ENCODE data around the gene SPATA20. TPM values are rescaled to one million over a fixed set of nuclear protein-coding genes. Genes with fewer than 3 reads are reported as not detected.

SPATA20 gene
- total RNA-seq, 1 experiment from 2014 or later: 24.6 TPM

GRCh38 chr17:50550661-50551432 lies 3.9 kb downstream of the SPATA20 start (continued):
- TF ChIP-seq USF2 (CRISPR knock-in tag; IDR thresholded peaks at IDR 0.05): peak; percentile 96
- TF ChIP-seq ETV6 (CRISPR knock-in tag; IDR thresholded peaks at IDR 0.05): peak; percentile 69; the same call in 1 of the 2 replicates
- TF ChIP-seq ZNF121 (CRISPR knock-in tag; IDR thresholded peaks at IDR 0.05): peak; percentile 64; the same call in 1 of the 2 replicates
- TF ChIP-seq AFF4 (CRISPR knock-in tag; IDR thresholded peaks at IDR 0.05; ENCODE audit: borderline replicate concordance): no peak
- TF ChIP-seq TEAD4 (CRISPR knock-in tag; IDR thresholded peaks at IDR 0.05): no peak
- TF ChIP-seq NR2C2 (CRISPR knock-in tag; IDR thresholded peaks at IDR 0.05): no peak
- TF ChIP-seq E2F5 (CRISPR knock-in tag; IDR thresholded peaks at IDR 0.05): peak; percentile 57; the same call in 1 of the 2 replicates
- peak; percentile 96 for TF ChIP-seq USF1 (CRISPR knock-in tag; IDR thresholded peaks at IDR 0.05)
- TF ChIP-seq ZNF138 (CRISPR knock-in tag; conservative IDR thresholded peaks at IDR 0.05): no peak
- TF ChIP-seq FOXK1 (CRISPR knock-in tag; IDR thresholded peaks at IDR 0.05): 0 out of 2 replicates have a peak, but pooled peaks have one; percentile 34
- no peak for TF ChIP-seq PREB (CRISPR knock-in tag; IDR thresholded peaks at IDR 0.05; ENCODE audit: borderline replicate concordance)
- no peak for TF ChIP-seq IRF2 (CRISPR knock-in tag; IDR thresholded peaks at IDR 0.05; ENCODE audit: borderline replicate concordance, low read depth)
- no peak for TF ChIP-seq ZMAT4 (CRISPR knock-in tag; IDR thresholded peaks at IDR 0.05)
- TF ChIP-seq E2F4 (CRISPR knock-in tag; IDR thresholded peaks at IDR 0.05; ENCODE audit: borderline replicate concordance, low read depth): no peak
- TF ChIP-seq CREB1 (CRISPR knock-in tag; IDR thresholded peaks at IDR 0.05): no peak
- peak; percentile 76; the same call in 1 of the 2 replicates for TF ChIP-seq HMGXB4 (CRISPR knock-in tag; IDR thresholded peaks at IDR 0.05)
- TF ChIP-seq CDX4 (CRISPR knock-in tag; IDR thresholded peaks at IDR 0.05; ENCODE audit: borderline replicate concordance): no peak
- TF ChIP-seq GABPB1 (CRISPR knock-in tag; IDR thresholded peaks at IDR 0.05): no peak
- TF ChIP-seq MAX (CRISPR knock-in tag; IDR thresholded peaks at IDR 0.05): peak; percentile 49; the same call in 1 of the 2 replicates
- TF ChIP-seq RELA (CRISPR knock-in tag; IDR thresholded peaks at IDR 0.05; ENCODE audit: borderline replicate concordance): no peak
- no peak for TF ChIP-seq ZNF396 (CRISPR knock-in tag; IDR thresholded peaks at IDR 0.05; ENCODE audit: borderline replicate concordance)
- peak; percentile 84 for TF ChIP-seq CTCF (IDR thresholded peaks at IDR 0.05)
